Endothelial cell of umbilical vein (primary cell): ENCODE results near the gene NINL. TPM values are rescaled to one million over a fixed set of nuclear protein-coding genes. Genes with fewer than 3 reads are reported as not detected.

Experiments used
- BruUV-seq: library from RNA; stranded (reverse); fragments of 400-500 nt; replicated peaks from 2 replicates; lab custom pipeline; 2021; lab: Mats Ljungman, UMichigan
- CTCF ChIA-PET: fragments of 300-600, 350-600 bp; sonication (Branson Sonifier 250); formaldehyde crosslinking; loops from one replicate; lab custom pipeline; 2021; ENCODE audit warnings: antibody characterized with exemption, inconsistent platforms; lab: Charles Lee
- POLR2A ChIA-PET: fragments of 300-600, 350-600 bp; sonication (Branson Sonifier 250); formaldehyde crosslinking; loops from one replicate; lab custom pipeline; 2021; ENCODE audit warnings: antibody characterized with exemption, inconsistent platforms; lab: Charles Lee
- DNase-seq: peaks from one replicate; pipeline ENCODE4 v3.0.0-alpha.2; 2011; ENCODE audit warnings: low read depth, low spot score
- FAIRE-seq: peaks from 2 replicates; lab custom pipeline; 2011; peaks lifted over from hg19 to GRCh38; lab: Jason Lieb, UNC
- H2AFZ ChIP-seq: 2 replicates; pipeline ENCODE4 v1.6.0; 2012; ENCODE audit warnings: low read depth, low read length, control low read depth, inconsistent platforms
- H3K27ac ChIP-seq: 2 replicates; pipeline ENCODE4 v1.5.1; 2011; ENCODE audit warnings: low read depth, mild to moderate bottlenecking, control low read depth, low read length, moderate library complexity; ENCODE audit not compliant: insufficient read depth
- H3K27me3 ChIP-seq, 2 experiments: 2 replicates each; pipeline versions ENCODE4 v1.6.0 to v1.6.1; 2011; ENCODE audit warnings: low read length in 2 of 2, mixed read lengths in 1 of 2; ENCODE audit not compliant: control insufficient read depth in 2 of 2, insufficient read depth in 2 of 2
- H3K36me3 ChIP-seq, 2 experiments: 2 replicates in 1 of 2; 3 replicates in 1 of 2; pipeline ENCODE4 v1.5.1; 2011; ENCODE audit warnings: low read length in 2 of 2, mild to moderate bottlenecking in 1 of 2, moderate library complexity in 1 of 2; ENCODE audit not compliant: control insufficient read depth in 2 of 2, insufficient read depth in 2 of 2; ENCODE audit errors: extremely low read depth in 1 of 2
- H3K4me1 ChIP-seq: 3 replicates; pipeline ENCODE4 v1.5.1; 2011; ENCODE audit warnings: mild to moderate bottlenecking, low read length; ENCODE audit not compliant: control insufficient read depth, insufficient read depth; ENCODE audit errors: extremely low read depth
- H3K4me2 ChIP-seq: 2 replicates; pipeline ENCODE4 v1.6.1; 2011; ENCODE audit warnings: low read length, control low read depth, mixed read lengths; ENCODE audit not compliant: insufficient read depth
- H3K4me3 ChIP-seq, 3 experiments: fragments of 200-600 bp in 1 of 3; sonication (generic), shearing (Covaris generic) in 1 of 3; replicated peaks in 1 of 3; 2 replicates each; pipeline ENCODE4 v1.5.1; 2011 to 2016; ENCODE audit warnings: control low read depth in 3 of 3, low read length in 3 of 3, mild to moderate bottlenecking in 2 of 3, inconsistent platforms in 1 of 3, low read depth in 1 of 3, moderate library complexity in 1 of 3; ENCODE audit not compliant: insufficient read depth in 1 of 3
- H3K79me2 ChIP-seq: 2 replicates; pipeline ENCODE4 v1.6.0; 2012; ENCODE audit warnings: low read length, inconsistent platforms; ENCODE audit not compliant: control insufficient read depth, insufficient read depth
- H3K9ac ChIP-seq: replicated peaks from 2 replicates; pipeline ENCODE3; 2011; ENCODE audit warnings: low read length, control low read depth; ENCODE audit not compliant: insufficient read depth; ENCODE audit errors: extremely low read depth
- H3K9me1 ChIP-seq: replicated peaks from 3 replicates; pipeline ENCODE4 v1.6.0; 2011; ENCODE audit warnings: mild to moderate bottlenecking, low read length; ENCODE audit not compliant: control insufficient read depth, insufficient read depth; ENCODE audit errors: extremely low read depth
- H3K9me3 ChIP-seq: replicated peaks from 2 replicates; pipeline ENCODE4 v1.5.1; 2012; ENCODE audit warnings: low read length, inconsistent platforms; ENCODE audit not compliant: control insufficient read depth, insufficient read depth
- H4K20me1 ChIP-seq: replicated peaks from 2 replicates; pipeline ENCODE3; 2011; ENCODE audit warnings: mild to moderate bottlenecking, low read length; ENCODE audit not compliant: control insufficient read depth, insufficient read depth; ENCODE audit errors: extremely low read depth
- EZH2 ChIP-seq: IDR thresholded peaks from 2 replicates; pipeline ENCODE4 v1.6.1; 2012; ENCODE audit warnings: borderline replicate concordance, low read depth, mild to moderate bottlenecking, moderate library complexity, low read length, inconsistent platforms; ENCODE audit not compliant: severe bottlenecking
- FOS ChIP-seq: IDR thresholded peaks from 2 replicates; pipeline ENCODE4 v1.6.1; 2011; ENCODE audit warnings: mild to moderate bottlenecking, low read length, moderate library complexity, borderline replicate concordance; ENCODE audit not compliant: insufficient read depth
- GATA2 ChIP-seq: IDR thresholded peaks from 2 replicates; pipeline ENCODE4 v1.7.0; 2011; ENCODE audit warnings: low read depth, mild to moderate bottlenecking, moderate library complexity, mixed read lengths, low read length; ENCODE audit not compliant: insufficient read length, insufficient read depth
- JUN ChIP-seq: IDR thresholded peaks from 2 replicates; pipeline ENCODE4 v1.6.1; 2011; ENCODE audit warnings: borderline replicate concordance, low read depth; ENCODE audit not compliant: insufficient read length, insufficient read depth
- MYC ChIP-seq: IDR thresholded peaks from one replicate; pipeline ENCODE4 v1.6.1; 2011; ENCODE audit warnings: mild to moderate bottlenecking, low read depth, low read length
- POLR2A ChIP-seq: IDR thresholded peaks from 2 replicates; pipeline ENCODE4 v1.6.1; 2012; ENCODE audit warnings: low read depth, mild to moderate bottlenecking, control low read depth, low read length
- POLR2AphosphoS5 ChIP-seq: IDR thresholded peaks from 2 replicates; pipeline ENCODE4 v1.6.1; 2012; ENCODE audit warnings: low read depth, mild to moderate bottlenecking, control low read depth, low read length, moderate library complexity; ENCODE audit not compliant: insufficient read depth
- dilution Hi-C: fragments of 300-500 bp; cut with MboI; formaldehyde crosslinking; loops from one replicate; pipeline ENCODE4 v1.15.0; 2019; ENCODE audit warnings: low sequenced_read_pairs; ENCODE audit not compliant: extremely low pct_ligation_motif_present
- intact Hi-C: fragments of 100-400 bp; cut with micrococcal nuclease; formaldehyde crosslinking; loops from one replicate; pipeline ENCODE4 v1.10.0; 2022
- polyA plus RNA-seq, 4 experiments: library from polyadenylated mRNA; depleted of rRNA in 3 of 4; stranded (reverse) in 3 of 4; unstranded in 1 of 4; fragments of >200 nt; gene quantifications; 2 replicates each; pipeline versions ENCODE4 v1.2.1 to v1.2.3, GENCODE V29; 2011 to 2012; ENCODE audit warnings: missing spikeins in 1 of 4
- total RNA-seq: library from RNA; stranded (reverse); gene quantifications from 2 replicates; pipeline ENCODE4 v1.2.3, GENCODE V29; 2021
- TF ChIP-seq, protein P1 (sequence below): IDR thresholded peaks from 2 replicates; pipeline ENCODE4 v1.6.1; 2011; ENCODE audit not compliant: insufficient read depth, insufficient read length
- TF ChIP-seq, protein P2 (sequence below), 2 donors: IDR thresholded peaks; 1 replicate in 1 of 2; 2 replicates in 1 of 2; pipeline ENCODE4 v1.5.1; 2011; ENCODE audit warnings: low read length in 2 of 2, mild to moderate bottlenecking in 2 of 2, moderate library complexity in 2 of 2, control low read depth in 1 of 2, inconsistent platforms in 1 of 2, low read depth in 1 of 2; ENCODE audit not compliant: insufficient read depth in 1 of 2; ENCODE audit errors: extremely low read depth in 1 of 2

The NINL gene
- total and polyA plus RNA-seq, 2 donors (not counting 3 experiments of a cell fraction or from before 2014, with no cell fraction given): 13.2 to 25.5 TPM

DNA sequence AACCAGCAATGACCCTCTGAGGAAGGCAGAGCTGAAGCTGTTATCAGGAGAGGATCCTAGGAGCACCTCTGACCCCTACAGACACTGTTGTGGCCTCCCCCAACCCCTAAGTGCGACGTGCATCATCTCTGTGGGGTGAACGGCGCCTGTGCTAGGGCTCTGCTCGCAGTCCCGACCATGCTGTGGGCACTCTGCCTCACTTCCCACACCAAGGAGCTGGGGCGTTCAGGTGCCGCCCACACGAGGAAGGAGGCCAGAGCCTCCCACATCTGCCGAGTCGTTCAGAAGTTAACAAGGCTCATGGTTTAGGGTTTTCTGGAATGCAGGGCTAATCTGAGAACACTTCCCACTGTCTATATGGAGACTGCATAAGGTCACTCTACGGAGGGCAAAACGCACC lies 115.8 kb downstream of the NINL start:
- FAIRE-seq (no peak), DNase-seq (no peak)
- BruUV-seq: no TSS peak
- Histone ChIP-seq H3K9ac (no peak overlapping the region), H3K36me3 (peaks cover 4 to 28% of the 10 kb centered on the region in 2 experiments), H3K4me1 (no peaks in the 10 kb centered on the region), H3K79me2 (no peaks in the 10 kb centered on the region), H3K4me3 (no peak overlapping the region), H3K9me3 (no peaks in the 10 kb centered on the region), H3K9me1 (no peaks in the 10 kb centered on the region), H4K20me1 (no peaks in the 10 kb centered on the region), H3K27ac (no peak overlapping the region), H3K27me3 (no peaks in the 10 kb centered on the region), H2AFZ (no peak overlapping the region), H3K4me2 (no peak overlapping the region)
- intact Hi-C loops: no loop called here
- ChIA-PET CTCF (interaction anchor here (0.9 to 1.4 kb wide), 4 partner anchors 12 to 122 kb away, joined by 3 to 6 read pairs (median 4); no protein-coding TSS in a partner anchor), POLR2A (interaction anchor here (0.6 kb wide), 1 partner anchor 13 kb away, joined by 3 read pairs; no protein-coding TSS in a partner anchor)
- TF ChIP-seq EZH2: no peak
- dilution Hi-C loops: no loop called here

DNA sequence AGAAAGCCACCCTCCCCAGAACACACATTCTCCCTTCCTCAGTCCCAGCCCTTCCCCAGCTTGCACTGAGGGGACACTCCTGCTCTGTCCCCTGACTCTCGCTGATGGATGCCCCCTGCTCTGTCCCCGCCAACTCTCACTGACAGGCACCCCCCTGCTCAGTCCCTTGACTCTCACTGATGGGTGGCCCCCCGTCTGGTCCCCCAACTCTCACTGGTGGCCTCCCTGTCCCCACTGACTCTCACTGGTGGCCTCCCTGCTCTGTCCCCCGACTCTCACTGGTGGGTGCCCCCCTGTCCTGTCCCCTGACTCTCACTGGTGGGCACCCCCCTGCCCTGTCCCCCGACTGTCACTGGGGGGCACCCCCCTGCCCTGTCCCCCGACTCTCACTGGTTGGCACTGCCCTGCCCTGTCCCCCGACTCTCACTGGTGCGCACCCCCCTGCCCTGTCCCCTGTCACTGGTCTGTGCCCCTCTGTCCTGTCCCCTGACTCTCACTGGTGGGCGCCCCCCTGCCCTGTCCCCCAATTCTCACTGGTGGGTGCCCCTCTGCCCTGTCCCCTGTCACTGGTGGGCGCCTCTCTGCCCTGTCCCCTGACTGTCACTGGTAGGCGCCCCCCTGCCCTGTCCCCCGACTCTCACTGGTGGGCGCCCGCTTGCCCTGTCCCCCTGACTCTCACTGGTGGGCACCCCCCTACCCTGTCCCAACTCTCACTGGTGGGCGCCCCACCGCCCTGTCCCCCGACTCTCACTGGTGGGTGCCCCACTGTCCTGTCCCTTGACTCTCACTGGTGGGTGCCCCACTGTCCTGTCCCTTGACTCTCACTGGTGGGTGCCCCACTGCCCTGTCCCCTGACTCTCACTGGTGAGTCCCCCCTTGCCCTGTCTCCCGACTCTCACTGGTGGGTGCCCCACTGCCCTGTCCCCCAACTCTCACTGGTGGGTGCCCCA lies 116.9 kb downstream of the NINL start:
- ChIA-PET CTCF (no interaction called here), POLR2A (no interaction called here)
- Histone ChIP-seq H3K4me1 (no peaks in the 10 kb centered on the region), H3K9me1 (no peaks in the 10 kb centered on the region), H2AFZ (no peak overlapping the region), H3K9ac (no peak overlapping the region), H3K4me3 (no peak overlapping the region), H3K27ac (no peak overlapping the region), H3K27me3 (no peaks in the 10 kb centered on the region), H3K79me2 (no peaks in the 10 kb centered on the region), H4K20me1 (no peaks in the 10 kb centered on the region), H3K4me2 (no peak overlapping the region), H3K36me3 (peaks cover 4 to 33% of the 10 kb centered on the region in 2 experiments), H3K9me3 (no peaks in the 10 kb centered on the region)
- TF ChIP-seq EZH2: no peak
- no peak for TF ChIP-seq MYC
- TF ChIP-seq GATA2: no peak
- TF ChIP-seq, protein P1, sequence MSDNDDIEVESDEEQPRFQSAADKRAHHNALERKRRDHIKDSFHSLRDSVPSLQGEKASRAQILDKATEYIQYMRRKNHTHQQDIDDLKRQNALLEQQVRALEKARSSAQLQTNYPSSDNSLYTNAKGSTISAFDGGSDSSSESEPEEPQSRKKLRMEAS: no peak
- TF ChIP-seq, protein P2, sequence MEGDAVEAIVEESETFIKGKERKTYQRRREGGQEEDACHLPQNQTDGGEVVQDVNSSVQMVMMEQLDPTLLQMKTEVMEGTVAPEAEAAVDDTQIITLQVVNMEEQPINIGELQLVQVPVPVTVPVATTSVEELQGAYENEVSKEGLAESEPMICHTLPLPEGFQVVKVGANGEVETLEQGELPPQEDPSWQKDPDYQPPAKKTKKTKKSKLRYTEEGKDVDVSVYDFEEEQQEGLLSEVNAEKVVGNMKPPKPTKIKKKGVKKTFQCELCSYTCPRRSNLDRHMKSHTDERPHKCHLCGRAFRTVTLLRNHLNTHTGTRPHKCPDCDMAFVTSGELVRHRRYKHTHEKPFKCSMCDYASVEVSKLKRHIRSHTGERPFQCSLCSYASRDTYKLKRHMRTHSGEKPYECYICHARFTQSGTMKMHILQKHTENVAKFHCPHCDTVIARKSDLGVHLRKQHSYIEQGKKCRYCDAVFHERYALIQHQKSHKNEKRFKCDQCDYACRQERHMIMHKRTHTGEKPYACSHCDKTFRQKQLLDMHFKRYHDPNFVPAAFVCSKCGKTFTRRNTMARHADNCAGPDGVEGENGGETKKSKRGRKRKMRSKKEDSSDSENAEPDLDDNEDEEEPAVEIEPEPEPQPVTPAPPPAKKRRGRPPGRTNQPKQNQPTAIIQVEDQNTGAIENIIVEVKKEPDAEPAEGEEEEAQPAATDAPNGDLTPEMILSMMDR (IDR thresholded peaks at IDR 0.05; ENCODE audit: extremely low read depth in 1 of 2, insufficient read depth in 1 of 2, low read depth in 1 of 2, low read length in 2 of 2): no peak
- TF ChIP-seq JUN: no peak
- no peak for TF ChIP-seq POLR2A
- no peak for TF ChIP-seq POLR2AphosphoS5
- TF ChIP-seq FOS: no peak
- no TSS peak for BruUV-seq
- DNase-seq (no peak), FAIRE-seq (no peak)
- intact Hi-C loops: no loop called here
- dilution Hi-C loops: no loop called here
